Fibroblast of gingiva (primary cell): ENCODE results near the gene PFN4.

Source experiments
- DNase-seq: peaks from one replicate; pipeline ENCODE4 v3.0.0-alpha.2; 2011; ENCODE audit warnings: low read depth

The PFN4 gene, protein sequence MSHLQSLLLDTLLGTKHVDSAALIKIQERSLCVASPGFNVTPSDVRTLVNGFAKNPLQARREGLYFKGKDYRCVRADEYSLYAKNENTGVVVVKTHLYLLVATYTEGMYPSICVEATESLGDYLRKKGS

DNA sequence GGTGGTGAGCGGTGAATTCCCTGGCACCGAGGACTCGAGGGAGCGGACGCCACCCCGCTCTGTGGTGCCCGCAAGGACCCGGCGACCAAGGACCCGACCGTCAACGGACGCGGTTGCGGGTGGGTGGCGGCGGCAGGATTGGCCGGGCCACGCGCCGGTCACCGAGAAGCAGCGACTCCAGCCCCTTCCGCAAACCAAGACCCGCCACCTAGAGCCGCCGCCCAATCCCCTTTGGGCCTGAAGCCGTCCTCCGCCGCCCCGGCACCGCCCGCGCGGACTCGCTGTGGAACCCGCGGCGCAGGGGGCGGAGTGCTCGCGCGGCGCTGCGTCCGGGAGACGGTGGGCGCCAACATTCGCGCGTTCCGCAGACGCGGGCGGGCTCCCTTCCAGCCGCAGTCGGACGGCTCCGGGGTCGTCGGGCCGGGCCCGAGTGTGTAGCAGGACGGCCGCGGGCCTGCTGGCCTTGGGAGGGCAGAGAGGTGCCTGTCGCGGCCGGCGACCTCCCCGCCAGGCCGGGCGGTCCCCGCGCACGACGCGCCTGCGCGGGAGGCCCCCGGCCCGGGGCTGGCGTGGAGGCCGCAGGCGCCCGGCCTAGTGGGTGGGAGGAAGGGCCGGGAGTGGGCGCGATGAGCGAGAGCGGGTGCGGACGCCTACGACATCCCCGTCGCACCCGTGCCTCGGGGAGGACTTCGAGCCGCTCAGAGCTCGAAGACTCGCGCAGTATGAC is at the start of gene PFN4, which contains the start of gene FAM228B:
Gene PFN4 (minus strand): TSS at position 140 of the 727 bp plus-strand sequence. CDS start 799 bp downstream, outside the sequence.
Gene FAM228B (plus strand): TSS at position 275 of the 727 bp plus-strand sequence. CDS start 893 bp downstream, outside the sequence.
- peak; percentile 87 for DNase-seq

DNA sequence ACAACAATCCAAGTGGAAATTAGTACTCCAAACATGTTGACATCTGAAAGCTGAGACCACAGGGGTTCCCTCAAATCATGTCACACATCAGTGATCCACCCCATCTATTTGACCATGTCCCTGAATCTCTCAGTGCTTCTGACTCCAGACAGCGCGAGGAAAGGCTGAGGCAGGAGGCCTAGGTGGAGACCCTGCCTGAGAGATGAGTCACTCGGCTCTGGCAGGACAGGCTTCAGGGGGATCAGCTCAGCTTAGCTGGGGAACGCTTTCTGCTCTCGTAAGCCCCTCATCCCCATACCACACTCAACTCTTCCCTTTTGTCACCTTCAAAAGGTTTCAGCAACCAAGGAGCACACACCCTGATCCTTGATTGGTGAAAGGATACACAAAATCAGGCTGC is 45.9 kb upstream of the PFN4 start:
- DNase-seq: no peak

DNA sequence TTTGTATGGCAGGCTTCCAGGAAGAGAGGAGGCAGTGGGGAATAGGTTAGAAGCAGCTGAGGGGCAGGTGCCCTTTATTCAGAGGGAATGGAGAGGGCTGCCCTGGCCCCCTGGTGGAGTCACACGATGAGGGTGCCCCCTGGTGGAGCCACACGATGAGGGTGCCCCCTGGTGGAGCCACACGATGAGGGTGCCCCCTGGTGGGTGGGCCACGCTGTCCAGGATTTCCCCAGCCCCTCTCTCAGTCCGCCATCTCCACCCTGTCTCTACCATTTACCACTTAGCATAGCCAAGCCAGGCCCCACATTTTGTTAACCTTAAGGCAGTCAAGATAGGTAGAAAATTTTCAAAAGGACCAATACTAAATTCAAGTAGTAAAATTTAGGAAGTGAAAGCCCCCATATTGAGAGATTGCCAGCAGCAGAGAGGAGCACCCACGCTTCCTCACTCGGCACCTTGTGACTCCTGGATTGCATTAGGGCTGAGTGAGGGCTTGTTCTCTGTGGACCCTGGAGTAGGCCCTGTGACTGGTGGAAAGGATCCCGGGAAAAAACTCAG is 41.4 kb upstream of the PFN4 start:
- no peak for DNase-seq

DNA sequence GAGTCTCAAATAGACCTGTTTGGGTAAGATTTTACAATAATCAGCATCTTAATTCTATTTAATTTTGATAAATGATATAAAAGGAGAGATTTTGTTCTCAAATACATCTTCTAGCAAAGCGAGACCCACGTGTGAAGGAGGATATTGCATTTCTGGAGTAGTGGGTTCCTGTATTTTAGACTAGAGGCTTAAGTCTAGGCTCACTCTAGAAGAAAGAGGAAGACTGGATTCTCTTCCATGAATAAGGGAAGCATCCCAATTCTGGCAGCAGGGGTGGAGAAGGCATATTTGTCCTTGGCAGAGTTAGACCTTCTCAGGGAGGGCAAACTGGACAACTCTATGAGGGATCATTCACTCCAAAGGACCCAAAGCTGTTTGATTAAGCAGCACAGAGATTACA is 40.5 kb upstream of the PFN4 start:
- DNase-seq: no peak

DNA sequence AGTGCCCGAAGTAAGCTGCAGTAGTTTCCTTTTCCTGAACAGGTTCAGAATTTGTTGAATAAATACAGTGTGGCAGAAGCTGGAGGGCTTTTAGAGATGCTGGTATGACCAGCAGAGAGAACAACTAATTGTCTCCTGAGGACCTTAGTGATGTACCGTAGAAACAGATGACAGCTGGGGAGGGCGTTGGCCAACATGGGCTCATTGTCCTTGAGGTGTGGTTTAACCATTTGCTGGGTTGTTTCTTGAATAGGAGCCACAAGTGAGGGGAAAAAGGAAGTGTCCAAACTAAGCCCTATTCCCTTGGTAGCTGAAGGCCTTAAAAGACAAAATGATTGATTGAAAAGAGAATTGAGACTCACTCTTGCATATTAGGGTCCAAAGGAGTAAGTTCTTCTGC is 40.1 kb upstream of the PFN4 start:
- no peak for DNase-seq

DNA sequence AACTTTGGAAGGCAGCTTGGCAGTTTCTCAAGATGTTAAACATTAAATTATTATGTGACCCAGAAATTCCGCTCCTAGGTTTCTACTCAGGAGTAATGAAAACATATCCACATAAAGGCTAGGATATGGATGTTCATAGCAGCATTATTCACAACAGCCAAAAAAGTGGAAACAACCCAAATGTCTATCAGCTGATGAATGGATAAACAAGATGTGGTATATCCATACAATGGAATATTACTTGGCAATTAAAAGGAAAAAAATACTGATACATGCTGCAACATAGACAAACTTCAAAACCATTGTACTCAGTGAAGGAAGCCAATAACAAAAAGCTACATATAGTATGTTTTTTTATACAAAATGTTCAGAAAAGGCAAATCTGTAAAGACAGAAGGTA is 39.4 kb upstream of the PFN4 start:
- DNase-seq: no peak

DNA sequence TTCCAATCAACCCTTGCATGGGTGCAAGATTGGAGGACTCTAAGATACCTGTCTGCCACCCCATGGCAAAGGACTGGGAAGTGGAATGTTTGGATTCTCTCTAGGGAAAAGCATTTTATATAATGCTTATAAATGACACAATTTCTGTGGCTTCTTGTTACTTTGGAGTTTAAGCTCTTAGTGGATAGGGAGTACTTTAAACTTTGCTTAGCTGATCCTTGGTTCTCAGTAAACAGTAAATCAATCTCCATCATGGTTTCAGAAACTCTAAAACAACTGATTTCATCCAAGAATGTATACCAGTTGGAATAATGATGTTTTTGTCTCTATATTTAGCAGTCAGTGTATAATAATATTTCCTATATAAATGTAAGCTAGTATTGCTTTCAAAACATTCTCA is 37.6 kb upstream of the PFN4 start:
- DNase-seq: no peak

DNA sequence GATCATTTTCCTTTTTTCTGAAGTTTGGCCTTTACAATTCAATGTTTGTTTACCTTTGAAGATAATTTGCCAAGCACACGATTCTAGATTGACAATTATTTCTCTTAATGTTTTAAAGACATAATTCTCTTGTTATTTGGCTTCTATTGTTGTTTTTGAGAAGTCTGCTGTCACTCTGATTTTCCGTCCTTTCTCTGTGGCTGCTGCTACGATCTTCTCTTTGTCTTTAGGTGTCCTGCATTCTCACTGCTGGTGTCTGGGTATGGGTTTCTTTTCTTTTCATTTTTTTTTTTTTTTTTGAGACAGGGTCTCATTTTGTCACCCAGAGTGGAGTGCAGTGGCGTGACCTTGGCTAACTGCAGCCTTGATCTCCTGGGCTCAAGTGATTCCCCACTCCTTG is 36.6 kb upstream of the PFN4 start:
- DNase-seq: no peak

DNA sequence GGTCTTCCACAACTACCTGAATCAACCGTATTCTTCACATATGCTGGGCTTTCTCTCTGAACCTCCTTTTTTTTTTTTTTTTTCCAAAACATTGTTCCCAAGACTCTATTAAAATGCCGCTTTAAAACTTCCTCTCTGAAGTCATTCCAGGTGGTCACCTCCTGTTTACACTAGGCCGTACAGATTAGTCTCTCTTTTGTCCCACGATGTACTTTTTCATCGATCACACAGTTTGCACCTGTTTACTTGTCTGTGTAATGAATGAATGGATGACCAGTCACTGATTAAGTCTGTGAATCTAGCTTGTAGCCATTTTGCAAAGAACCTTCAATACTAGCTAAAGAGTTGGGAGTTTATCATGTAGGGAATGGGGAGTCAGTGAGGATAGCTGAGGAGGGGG is 35.0 kb upstream of the PFN4 start:
- no peak for DNase-seq

DNA sequence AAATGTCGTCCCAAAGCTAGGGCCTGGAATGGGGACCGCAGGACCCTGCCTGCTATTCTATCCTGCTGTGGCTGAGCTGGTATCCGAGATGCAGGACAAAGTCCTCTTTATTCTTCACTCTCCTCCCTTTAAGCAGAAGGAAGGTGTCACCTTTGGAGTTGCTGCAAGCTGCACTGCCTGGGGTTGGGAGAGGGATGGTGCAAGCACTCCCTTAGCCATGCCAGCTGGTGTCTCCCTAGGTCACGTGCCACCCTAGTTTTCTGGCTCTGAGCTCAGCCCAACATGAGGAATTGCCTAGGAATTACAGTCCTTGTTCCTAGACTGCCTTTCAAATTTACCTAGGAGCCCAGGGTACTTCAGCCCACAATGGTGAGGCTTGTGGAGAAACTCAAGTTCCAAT is 30.3 kb upstream of the PFN4 start:
- no peak for DNase-seq

DNA sequence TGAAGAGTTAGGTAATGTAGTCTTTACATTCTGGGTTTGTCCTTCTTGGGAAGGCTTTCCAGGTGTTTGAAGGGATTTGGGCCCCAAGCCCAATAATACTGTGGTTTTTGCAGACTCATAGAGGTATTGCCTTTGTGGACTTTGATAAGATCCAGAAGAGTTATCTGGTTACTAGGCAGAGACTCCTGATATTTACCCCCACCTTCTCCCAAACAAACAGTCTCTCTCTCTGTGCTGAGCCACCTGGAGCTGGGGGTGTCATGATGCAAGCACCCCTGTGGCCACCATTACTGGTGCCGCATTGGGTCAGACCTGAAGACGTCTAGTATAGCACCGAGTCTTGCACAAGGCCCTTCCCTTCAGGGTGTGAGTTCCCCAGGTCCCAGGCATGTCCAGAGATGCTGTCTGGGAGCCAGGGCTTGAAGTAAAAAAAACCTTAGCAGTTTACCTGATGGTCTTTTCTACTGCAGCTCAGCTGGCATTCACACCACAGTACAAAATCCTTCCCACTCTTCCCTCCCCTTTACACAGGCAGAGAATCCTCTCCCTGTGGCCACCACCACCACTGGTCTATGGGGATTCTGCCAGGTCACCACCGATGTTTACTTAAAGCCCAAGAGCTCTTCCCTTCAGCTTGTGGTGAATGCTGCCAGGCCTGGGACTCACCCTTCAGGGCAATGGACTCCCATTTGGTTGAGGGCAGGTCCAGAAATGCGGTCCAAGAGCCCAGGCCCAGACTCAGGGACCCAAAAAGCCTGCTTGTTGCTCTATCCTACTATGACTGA is 29.5 kb upstream of the PFN4 start:
- no peak for DNase-seq

DNA sequence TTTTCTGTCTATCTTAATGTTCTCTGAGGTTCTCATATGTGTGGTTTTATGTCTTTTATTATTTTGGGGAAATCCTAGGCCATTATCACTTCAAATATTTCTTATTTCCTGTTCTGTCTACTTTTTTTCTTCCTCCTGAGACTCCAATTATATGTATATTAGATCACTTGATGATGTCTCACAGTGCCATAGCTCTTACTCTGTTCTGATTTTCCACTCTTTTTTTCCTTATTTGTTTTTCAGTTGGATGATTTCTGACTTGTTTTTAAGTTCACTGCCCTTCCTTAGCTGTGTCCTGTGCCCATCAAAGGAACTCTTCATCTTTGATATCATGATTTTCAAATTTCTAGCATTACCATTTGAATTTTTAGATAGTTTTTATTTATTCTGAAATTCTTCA is 24.2 kb upstream of the PFN4 start:
- DNase-seq: no peak

DNA sequence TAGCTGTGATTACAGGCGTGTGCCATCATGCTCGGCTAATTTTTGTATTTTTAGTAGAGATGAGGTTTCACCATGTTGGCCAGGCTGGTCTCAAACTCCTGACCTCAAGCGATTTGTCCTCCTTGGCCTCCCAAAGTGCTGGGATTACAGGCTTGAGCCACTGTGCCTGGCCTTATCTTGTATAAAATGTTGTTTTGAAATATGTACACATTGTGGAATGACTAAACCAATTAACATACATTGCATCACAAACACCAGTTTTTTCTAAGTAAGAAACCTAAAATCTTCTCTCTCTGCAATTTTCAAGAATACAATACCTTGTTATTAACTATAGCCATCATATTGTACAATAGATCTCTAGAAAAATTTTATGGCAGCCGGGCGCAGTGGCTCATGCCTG is 17.2 kb upstream of the PFN4 start:
- DNase-seq: peak; percentile 18

DNA sequence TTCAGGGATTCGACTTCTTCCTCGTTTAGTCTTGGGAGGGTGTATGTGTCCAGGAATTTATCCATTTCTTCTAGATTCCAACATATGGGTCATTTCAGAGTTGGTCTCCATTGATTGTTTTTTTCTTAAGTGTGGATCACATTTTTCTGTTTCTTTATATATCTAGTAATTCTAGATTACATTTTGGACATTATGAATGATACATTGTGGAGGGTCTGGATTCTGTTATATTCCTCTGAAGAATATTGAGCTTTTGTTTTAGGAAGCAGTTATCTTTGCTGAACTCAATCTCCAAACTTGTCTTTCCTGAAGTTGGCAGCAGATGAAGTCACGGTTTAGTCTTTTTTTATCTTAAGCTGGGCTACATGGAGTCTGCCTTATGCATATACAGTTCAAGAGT is 9.4 kb upstream of the PFN4 start:
- no peak for DNase-seq

DNA sequence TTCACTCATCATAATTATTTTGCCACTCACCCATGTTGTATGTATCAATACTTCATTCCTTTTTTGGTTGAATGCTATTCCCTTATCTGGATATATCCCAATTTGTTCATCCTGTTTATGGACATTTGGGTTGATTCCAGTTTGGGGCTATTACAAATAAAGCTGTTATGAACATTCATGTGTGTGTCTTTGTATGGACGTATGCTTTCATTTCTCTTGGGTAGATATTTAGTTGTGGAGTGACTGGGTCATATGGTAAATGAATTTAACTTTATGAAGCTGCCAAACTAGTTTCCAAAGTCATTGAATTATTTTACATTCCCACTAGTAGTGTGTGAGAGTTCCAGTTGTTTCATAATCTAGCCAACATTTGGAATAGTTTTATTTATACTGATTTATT is 2.8 kb upstream of the PFN4 start:
- DNase-seq: no peak

DNA sequence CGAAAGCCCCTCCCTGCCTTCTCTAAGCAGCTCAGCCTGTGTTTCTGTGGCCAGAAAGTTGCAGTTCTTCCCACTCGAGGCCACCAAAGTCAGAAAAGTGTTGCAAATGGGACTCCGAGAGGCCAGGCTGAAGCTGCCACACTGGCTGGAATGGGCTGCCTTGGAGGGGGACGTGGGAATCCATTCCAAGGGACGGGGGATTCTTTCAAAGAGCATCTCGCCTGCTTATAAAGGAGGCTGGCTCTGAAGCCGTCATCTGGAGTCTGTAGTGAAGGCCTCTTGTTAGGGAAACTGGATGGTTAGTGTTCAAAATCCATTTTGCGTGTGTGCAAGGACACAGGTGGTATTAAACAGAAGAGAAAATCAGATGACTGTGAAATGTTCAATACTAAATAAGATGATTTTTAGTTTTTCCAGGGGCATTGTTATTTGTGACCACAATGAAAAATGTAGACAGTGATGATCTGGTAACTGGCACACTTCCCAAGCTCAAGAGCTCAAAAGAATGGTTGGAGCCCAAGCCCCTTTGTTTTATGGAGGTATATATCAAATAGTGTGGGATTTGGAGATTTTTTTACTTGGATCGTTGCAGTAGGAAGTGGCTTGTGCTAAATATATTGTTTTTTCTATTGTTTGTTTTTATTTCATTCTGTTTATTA is 917 bp upstream of the PFN4 start:
- DNase-seq: no peak

DNA sequence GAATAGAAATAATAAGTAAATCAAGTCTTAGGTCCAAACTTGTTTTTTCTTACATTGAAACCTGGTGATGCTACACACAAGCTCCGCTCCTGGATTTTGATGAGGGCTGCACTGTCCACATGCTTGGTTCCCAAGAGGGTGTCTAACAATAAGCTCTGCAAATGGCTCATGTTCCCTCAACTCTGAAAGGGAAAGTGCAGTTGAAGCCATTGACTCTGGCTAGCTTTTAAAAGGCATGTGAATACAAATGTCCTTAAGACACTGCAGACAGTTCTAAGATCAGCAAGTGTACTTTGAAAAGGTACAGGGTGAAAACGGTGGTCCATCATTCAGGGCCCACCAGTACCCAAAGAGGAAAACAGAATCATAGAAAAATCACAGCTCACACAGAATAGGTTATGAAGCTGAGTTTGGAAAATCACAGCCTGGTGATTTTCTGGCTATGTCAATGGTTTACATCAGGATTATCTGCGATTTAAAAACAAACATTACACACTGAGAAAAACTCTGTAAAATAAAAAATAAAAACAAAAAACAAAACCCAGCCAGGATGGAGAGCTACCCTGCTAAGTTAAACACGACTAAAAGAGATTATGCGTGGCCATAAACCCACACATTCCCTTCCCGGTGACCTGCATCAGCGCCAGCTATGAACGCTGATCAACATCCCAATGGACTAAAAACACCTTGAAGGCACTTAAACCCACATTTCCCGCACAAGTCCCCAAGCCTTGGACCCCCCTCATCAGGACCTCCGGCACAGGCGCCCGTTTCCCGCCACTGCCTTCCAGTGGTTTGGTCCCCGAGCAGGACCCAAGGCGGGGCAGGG is 554 bp downstream of the PFN4 start:
- no peak for DNase-seq

DNA sequence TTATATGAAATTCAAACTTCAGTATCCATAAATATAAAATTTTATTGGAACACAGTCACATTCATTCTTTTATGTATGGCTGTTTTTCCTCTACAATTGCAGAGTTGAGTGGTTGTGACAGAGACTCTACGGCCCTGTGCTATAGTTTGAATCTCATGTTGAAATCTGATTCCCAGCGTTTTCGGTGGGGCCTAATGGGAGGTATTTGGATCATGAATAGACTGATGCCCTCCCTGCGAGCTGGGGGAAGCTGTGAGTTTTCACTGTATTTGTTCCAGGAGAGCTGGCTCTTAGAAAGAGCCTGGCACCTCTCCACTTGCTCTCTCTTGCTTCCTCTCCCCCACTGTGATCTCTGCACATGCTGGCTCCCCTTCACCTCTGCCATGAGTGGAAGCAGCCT is 1.7 kb downstream of the PFN4 start:
- DNase-seq: no peak

DNA sequence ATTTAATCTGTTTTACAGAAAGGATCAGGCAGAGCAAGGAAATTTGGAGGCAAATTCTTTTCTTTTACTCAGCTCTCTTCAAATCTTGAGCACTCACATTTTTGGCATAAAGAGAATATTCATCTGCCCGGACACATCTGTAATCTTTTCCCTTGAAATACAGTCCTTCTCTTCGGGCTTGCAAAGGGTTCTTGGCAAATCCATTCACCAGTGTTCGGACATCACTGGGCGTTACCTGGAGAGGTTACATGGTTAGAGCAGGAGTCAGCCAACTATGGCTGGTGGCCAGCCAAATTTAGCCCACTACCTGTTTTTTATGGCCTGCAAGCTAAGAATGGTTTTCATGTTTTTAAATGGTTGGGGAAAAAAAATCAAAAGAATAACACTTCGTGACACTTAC is 2.1 kb downstream of the PFN4 start:
- DNase-seq: no peak

DNA sequence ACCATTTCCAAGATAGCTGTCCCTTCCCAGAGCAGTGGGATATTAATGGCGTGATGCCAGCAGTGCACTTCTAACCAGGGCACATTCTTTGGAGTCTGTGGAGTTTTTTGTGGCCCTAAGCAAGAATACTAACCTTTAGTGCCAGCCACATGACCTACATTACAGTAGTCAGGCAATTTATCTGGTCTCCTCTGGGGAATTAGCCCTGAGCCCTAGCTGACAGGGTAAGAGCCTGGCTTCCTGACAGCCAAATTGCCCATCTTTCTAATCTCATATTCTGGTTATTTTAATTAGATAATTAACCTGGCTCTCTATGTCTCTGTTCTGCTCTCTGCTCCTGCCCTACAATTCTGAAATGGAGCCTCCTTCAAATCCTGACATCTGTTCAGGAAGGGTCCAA is 5.2 kb downstream of the PFN4 start:
- DNase-seq: no peak

DNA sequence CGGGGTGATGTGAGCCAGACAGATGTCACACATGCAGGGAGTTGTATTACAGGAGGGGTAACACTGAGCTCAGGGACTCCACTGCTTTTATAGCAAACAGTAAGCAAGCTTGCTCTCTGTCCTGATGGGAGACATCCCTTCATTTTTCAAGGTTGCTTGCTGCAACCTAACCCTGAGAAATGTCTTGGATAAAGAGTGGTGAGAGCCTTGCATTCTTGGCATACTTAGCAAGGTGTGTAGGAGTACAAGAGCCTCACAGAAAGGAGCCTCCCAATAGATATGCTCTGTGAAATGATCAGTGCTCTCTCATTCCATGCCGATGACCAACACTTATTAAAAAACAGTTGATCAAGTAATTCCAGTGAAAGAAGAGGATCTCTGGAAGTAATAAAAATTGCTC is 8.1 kb downstream of the PFN4 start:
- DNase-seq: no peak
